Iris pigment epithelial cell (primary cell): ENCODE measurements around the gene ZBTB46.

ENCODE experiments used
- DNase-seq: peaks from one replicate; pipeline ENCODE4 v3.0.0-alpha.2; 2011; ENCODE audit warnings: low read depth

Gene ZBTB46

DNA sequence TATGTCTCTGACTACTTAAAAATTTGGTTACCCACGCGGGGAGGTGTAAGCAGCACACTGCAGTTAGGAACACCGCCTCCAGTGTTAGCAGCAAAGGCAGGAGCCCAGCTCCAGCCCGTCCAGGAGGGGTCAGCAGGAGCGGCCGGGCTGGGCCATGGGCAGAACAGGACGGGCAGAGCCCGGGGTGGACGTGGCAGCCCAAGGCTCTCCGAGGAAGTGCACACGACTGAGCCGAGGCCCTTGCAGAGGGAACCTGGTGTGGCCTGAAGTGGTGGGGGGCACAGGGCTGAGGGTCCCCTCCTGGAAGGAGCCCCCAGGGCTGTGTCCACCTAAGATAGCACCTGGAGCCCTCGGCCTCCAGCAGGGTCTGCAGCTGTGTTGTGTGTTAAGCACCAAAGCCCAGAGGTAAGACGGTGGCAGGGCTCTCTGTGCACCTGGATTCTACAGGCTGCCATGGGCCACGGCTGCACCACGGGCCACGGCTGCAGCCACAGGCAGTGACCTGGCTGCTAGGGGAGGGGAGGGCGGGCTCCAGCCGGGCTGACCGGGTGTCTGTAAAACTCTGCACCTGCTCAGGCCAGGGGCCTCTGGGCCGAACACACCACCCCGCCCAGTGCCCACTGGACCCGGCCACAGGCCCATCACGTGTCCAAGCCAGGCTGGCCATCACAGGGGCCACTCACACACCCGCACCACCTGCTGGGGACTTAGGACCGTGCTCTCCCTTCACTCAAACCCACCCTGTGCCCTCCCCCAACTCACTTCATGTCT is 84.9 kb downstream of the ZBTB46 start:
- DNase-seq = no peak

DNA sequence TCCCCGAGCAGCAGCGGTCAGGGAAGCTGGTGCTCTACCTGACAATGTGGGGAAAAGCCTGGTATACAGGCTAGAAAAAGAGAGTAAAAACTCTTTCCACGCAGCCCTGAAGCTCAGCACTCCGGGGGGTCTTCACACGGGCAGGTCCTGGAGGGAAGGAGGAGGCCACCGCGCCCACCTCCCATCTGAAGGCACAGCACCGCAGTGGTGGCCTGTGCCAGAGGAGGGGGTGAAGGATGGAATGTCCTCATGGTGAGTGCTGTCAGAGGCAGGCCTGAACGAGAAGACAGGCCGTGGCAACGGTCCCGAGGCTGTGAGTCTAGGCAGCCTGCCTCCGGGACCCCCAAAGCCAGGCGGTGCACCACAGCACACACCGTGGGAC is 85.6 kb downstream of the ZBTB46 start:
- no peak for DNase-seq

DNA sequence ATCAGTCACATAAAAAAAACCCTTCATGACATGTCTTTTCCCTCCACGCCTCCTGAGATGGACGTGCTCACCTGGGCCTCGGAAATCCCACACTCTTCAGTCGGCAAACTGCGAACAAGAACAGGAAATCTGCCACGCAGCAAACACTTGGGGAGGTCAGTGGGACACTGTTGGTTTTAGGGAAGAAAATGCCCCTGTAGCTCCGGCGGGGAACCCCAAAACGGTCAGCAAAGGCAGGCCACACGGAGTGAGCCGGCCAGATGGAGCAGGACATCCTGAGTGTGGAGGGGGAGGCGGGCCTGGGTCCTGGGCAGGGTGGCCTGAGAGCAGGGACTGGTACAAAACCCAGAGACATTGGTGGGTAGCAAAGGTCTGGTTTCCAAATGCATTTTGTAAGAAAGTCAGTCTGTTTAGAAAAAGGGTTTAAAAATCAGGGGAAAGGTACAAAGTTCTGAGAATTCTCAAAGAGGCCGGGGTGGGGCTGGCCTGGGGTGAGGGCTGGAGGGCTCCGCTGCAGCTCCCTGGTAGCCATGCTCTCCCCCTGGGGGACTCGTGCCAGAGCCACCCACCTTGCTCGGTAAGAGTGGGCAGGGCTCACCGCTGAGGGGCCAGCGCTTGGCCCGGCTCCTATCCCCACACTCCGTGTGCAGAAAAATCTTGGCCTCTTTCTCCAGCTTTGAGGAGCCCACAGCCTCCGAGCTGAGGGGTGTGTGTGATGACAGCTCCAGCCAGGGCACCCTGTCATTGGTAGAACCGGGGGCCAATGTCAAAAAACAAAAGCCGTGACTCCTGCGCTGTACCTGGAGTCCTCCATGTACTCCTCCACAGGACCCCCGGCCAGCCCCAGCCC is 86.3 kb downstream of the ZBTB46 start:
- no peak for DNase-seq

DNA sequence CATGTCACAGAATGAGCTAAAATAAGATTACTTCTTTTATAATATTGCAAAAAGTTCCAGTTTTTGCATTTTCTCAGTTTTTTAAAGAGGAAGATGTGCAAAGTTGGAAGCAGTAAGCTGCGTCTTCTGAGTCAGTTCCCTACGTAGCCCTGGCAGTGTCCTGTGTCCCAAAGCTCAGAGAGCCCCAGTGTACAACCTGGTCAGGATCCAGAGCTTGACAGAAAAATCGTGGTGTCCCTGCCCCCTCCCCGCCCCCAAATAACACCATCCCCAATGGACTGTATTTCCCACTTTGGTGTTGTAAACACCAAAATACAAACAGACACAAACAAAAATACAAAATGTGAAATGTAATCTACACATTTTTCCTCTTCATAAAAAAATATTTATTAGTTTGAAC is 86.9 kb downstream of the ZBTB46 start:
- DNase-seq = no peak

DNA sequence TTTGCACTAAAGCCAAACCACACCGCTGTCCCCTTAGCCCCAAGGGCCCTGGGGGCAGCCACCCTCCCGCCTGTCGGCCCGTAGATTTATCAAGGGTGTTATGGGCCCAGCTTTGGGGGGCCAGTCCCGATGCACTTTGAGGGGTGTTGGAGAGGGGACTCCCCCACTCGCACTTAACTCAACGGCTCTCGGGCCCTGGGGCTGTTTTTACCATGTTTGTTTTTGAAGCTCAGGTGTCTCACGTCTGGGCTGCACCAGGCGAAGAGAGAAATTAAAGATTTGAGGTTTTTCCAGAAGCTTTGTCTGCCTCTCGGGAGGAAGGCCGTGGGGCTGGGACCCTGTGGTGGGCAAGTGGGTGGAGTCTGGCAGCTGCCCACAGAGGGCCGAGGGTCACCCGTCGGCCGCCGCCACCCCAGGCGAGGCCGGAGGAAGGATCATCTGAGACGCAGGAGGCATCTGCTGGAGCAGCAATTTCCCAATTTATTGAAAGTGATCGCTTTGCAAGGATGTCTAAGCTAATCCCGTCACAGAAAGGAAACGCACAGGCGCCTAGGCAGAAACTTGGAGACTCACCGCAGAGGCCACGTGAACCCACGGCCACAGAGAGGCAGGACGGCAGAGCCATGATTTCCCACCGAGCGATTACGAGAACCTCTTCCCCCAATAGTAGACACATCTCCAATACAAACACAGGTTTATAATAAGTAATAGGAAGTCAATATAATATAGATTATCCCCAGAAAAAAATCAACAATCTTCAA is 87.7 kb downstream of the ZBTB46 start:
- DNase-seq = no peak

DNA sequence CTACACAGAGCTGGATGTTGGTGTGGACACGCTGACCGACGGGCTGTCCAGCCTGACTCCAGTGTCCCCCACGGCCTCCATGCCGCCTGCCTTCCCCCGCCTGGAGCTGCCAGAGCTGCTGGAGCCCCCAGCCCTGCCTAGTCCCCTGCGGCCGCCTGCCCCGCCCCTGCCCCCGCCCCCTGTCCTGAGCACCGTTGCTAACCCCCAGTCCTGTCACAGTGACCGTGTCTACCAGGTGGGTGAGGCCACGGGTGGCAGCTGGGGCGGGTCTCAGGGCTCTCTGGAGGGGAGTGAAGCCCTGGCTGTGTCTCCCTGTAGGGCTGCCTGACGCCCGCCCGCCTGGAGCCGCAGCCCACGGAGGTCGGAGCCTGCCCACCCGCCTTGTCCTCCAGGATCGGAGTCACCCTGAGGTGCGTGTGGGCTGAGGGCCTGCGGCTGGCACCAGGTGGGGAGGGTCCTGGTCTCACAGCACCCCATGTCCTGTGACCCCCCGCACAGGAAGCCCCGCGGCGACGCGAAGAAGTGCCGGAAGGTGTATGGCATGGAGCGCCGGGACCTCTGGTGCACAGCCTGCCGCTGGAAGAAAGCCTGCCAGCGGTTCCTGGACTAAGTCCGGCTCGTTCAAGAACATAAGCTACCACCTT is 88.6 kb downstream of the ZBTB46 start:
- DNase-seq = no peak

DNA sequence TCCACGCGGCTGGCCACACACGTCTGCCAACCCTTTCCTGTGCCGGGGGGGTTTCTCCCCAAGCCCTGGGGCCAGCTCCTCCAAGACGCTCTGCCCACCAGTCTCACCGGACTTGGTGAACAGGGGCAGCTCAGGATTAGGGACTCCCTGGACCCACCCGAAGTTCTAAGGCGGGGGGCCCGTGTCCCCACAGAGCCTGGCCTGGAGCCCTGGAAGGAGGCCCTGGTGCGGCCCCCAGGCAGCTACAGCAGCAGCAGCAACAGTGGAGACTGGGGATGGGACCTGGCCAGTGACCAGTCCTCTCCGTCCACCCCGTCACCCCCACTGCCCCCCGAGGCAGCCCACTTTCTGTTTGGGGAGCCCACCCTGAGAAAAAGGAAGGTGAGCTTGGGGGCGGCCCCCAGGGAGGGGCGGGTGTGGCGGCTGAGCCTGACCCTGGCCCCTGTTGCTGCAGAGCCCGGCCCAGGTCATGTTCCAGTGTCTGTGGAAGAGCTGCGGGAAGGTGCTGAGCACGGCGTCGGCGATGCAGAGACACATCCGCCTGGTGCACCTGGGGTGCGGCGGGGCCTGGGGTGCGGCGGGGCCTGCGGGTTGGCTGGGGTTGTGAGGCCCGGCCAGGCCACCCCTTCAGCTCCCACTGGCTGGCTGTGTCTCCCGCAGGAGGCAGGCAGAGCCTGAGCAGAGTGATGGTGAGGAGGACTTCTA is 89.2 kb downstream of the ZBTB46 start:
- DNase-seq = no peak

DNA sequence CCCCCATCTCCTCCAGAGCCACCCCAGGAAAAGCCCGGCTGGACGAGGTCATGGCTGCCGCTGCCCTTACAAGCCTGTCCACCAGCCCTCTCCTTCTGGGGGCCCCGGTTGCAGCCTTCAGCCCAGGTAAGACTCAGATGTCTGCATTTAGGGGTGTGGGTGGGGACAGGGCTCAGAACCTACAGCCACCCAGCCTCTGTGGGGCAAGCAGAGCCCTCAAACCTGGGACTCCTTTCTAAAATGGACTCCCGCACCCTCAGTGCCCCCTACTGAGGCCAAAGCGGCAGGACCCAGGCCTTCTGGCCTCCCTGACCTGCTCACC is 89.7 kb downstream of the ZBTB46 start:
- no peak for DNase-seq

DNA sequence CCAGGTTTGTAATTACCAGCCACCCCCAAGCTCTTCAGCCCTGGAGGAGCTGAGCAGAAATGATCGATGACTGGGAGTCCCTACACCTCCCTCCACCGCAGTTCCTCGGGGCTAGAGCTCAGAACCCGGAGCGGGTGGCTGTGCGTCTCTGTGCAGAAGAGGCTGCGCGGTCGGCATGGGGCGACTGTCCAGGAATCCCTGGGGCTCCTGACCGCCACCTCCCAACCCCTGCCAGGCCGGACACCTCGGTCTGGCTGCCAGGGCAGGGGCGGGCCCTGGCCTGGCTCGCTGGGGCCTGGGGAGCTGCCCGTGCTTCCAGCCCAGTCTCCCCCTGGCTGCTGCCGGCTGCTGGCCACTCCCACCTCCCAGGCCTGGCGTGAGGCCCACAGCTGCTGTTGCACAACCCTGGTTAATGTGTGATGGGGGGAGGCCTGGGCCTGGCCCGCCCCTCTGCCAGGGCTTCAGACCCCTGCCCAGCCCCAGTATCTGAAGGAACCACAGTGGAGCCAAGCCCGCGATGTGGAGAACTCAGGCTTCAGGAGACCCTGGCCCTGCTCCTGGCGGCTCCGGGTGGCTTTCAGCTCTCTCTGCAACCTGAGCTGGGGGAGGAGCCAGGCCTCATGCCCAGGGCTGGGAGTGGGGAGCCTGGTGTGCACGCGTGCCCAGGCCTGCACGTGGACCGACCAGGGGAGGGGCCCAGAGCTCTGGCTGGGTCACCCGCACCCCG is 90.3 kb downstream of the ZBTB46 start:
- DNase-seq = peak; percentile 90

DNA sequence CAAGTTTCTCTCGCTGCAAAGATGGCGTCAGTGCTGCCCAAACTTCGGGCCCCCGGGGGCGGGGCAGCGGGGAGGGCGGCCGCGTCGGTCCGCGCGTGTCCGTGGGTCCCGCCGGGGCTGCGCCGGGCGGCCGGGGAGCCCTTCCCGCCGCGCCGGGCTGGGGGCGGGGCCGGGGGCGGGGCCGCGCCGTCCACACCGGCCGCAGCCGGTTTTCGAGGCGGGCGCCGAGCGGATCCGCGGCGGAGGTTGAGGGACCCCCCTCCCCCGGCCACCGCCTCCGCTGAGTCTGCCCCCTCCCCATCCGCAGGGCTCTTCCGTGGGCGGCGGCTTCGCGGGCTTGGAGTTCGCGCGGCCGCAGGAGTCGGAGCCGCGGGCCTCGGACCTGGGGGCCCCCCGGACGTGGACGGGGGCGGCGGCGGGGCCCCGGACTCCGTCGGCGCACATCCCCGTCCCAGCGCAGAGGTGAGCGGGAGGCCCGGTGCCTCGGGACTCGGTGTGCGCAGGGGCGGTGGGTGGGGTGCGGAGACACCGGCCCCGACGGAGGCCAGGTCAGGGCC is 90.9 kb downstream of the ZBTB46 start:
- peak; percentile 22 for DNase-seq

DNA sequence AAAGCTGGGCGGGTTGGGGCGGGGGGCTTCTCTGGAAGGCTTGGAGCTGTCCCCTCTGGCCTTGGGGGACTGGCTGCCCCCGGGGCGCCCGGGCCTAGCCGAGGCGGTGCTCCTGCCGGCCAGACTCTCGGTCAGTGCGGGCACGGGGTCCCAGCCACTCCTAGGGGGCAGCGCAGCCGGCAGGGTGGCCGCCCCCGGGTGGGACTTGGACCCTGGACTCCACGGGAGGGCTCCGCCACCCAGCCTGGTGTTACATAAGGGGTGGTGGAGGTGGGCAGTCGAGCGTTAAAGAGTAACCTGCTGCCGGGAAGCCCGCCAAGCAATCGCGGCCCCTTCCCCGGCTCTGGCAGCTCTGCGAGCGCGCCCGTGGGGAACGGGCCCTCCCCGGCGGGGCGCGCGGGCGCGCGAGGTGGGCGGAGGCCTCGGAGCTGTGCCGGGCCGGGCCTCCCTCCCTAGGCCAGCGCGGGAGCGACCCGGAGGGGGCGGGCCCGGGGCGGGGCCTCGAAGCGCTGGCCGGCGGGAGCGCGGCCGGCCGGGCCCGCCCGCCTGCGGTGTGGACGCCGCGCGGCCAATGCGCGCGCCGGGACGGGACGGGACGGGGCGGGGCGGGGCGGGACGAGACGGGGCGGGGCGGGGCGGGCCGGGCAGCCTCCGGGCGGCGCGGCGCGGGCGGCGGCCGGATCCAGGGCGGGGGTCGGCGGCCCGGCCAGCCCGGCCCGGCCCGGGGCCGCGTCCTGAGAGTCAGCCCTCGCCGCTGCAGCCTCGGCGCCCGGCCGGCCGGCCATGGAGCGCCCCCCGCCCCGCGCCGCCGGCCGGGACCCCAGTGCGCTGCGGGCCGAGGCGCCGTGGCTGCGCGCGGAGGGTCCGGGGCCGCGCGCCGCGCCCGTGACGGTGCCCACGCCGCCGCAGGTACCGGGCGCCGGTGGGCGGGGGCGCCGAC is 91.7 kb downstream of the ZBTB46 start, which contains the start of gene SLC2A4RG:
Gene SLC2A4RG, plus strand, starts transcription at position 647 of the 940 bp plus-strand sequence. Its CDS starts 137 bp downstream, at position 784.
- peak; percentile 66 for DNase-seq

DNA sequence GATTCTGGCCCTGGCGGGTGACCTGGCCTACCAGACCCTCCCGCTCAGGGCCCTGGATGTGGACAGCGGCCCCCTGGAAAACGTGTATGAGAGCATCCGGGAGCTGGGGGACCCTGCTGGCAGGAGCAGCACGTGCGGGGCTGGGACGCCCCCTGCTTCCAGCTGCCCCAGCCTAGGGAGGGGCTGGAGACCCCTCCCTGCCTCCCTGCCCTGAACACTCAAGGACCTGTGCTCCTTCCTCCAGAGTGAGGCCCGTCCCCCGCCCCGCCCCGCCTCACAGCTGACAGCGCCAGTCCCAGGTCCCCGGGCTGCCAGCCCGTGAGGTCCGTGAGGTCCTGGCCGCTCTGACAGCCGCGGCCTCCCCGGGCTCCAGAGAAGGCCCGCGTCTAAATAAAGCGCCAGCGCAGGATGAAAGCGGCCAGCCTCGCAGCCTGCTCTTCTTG is 92.4 kb downstream of the ZBTB46 start:
- DNase-seq = peak; percentile 33

DNA sequence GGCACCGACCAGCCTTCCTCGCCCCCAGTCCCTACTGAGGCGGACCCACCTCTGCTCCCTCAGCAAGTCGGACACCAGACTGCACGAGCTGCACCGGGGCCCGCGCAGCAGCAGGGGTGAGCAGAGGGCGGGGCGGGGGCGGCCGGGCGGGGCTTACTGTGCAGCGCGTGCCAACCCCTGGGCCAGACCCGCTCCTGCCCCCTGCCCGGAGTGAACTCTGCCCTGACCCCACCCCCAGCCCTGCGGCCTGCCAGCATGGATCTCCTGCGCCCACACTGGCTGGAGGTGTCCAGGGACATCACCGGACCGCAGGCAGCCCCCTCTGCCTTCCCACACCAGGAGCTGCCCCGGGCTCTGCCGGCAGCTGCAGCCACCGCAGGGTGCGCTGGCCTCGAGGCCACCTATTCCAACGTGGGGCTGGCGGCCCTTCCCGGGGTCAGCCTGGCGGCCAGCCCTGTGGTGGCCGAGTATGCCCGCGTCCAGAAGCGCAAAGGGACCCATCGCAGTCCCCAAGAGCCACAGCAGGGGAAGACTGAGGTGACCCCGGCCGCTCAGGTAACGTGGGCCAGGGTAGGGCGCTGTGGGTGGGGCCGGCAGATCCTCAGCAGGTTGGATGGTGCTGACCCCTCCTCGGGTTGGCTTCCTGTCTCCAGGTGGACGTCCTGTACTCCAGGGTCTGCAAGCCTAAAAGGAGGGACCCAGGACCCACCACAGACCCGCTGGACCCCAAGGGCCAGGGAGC is 92.9 kb downstream of the ZBTB46 start:
- no peak for DNase-seq

DNA sequence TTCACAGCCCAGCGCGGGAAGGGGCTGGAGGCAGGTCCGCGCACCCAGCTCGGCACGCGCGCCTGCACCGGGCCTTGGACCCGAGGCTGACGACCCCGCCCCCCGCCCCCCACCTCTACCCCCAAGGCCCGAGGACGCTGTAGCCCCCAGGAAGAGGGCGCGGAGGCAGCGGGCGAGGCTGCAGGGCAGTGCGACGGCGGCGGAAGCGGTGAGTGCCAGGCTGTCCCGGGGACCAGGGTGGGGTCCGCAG is 93.4 kb downstream of the ZBTB46 start:
- DNase-seq = no peak

DNA sequence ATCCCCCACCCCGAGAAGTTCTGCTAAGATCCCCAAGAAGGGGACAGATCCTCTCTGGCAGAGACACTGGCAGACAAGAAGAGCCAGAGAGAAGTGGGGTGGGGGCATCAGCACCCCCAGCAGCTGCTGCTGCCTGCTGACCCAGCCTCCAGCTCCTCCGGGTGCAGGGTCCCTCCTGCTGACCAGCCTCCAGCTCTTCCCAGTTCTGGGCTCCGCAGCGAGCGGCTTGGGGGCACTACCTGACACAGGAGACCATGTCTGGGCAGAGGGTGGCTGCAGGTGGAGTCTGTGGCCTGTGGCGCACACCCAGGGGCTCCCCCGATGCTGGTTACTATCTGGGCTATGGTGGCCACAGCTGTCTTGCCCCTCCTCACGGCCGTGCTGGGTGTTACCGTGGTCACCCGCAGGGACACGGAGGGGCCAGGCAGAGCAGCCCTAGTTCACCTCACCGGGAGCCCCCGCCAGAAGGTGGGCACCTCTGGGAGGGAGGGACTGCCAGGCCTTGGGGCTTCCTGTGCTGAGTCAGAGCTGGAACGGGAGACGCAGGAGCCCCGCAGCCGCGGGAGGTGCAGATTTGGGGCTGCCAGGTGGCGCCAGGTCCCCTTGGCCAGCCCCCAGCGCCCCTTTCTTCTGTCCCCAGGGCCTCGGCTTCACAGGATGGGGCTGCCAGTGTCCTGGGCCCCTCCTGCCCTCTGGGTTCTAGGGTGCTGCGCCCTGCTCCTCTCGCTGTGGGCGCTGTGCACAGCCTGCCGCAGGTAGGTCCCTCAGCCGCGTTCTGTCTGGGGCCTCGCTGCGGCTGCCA is 94.0 kb downstream of the ZBTB46 start:
- DNase-seq = no peak

DNA sequence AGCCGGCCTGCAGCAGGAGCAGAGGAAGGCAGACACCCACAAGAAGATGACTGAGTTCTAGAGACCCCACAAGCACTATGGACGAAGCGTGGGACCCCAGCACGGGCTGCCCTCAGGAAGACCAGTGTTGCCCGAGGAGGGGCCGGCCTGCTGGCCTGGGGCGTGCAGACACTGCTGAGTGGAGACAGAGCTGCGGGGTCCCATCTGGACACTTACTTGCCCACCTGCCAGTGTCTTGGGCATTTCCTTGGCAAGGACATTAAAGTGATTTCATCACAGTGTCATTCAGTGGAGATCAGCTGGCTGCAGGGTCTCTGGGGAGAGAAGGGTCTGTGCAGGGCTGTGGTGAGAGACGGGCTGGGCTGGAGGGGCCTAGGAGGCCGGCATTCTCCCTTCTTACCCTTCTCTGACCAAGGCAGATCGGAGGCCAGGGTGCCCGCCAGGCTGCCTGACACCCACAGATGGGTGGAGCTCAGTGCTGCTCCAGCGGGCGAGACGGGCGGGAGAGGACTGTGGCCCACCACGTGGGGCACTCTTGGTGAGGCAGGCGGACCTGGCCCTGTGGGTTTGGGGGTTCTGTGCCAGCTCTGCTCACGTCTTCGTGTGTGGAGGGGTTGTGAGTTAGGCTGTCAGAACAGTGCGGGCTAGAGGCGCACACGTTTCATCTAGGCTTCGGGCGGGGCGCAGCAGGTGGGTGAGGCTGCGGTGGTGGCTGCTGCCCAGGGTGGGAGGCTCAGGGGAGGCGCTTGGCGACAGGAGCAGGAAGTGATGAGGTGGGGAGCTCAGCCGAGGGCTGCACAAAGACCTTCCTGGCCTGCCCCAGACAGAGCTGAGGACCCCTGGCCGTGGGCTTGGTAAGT is 95.0 kb downstream of the ZBTB46 start, which contains the start of gene LIME1:
Gene LIME1, plus strand, starts transcription at position 806 of the 860 bp plus-strand sequence. CDS start 886 bp downstream, outside the sequence.
- no peak for DNase-seq
